K562 (cell line): ENCODE results near the gene LAIR2. TPM values are rescaled to one million over a fixed set of nuclear protein-coding genes. Genes with fewer than 3 reads are reported as not detected.
A peak's percentile ranks its signal among the peaks of the same experiment; 100 is the strongest.

Source experiments
- ARID3A ChIP-seq: IDR thresholded peaks from 2 replicates; pipeline ENCODE4 v1.6.1; 2012; ENCODE audit warnings: low read depth, low read length, improper control_type of control experiment, borderline replicate concordance
- ATF7 ChIP-seq: fragments of 450-650 bp; IDR thresholded peaks from 2 replicates; pipeline ENCODE4 v1.7.1; 2014; ENCODE audit warnings: mild to moderate bottlenecking, moderate library complexity
- BRD4 ChIP-seq: fragments of 200-600 bp; sonication (generic); IDR thresholded peaks from 2 replicates; pipeline ENCODE4 v1.6.1; 2017; ENCODE audit warnings: inconsistent platforms
- CBX3 ChIP-seq, 2 experiments: IDR thresholded peaks; 1 replicate in 1 of 2; 2 replicates in 1 of 2; pipeline ENCODE4 v1.6.1; 2012; ENCODE audit warnings: inconsistent platforms in 2 of 2, low read length in 2 of 2, borderline replicate concordance in 1 of 2, control low read depth in 1 of 2
- CHD1 ChIP-seq: fragments of 200-600 bp; sonication (generic); IDR thresholded peaks from one replicate; pipeline ENCODE4 v1.6.1; 2012; ENCODE audit warnings: mild to moderate bottlenecking, moderate library complexity, low read length, inconsistent platforms
- COPS2 ChIP-seq: fragments of 450-650 bp; conservative IDR thresholded peaks from 2 replicates; pipeline ENCODE4 v1.6.1; 2016; ENCODE audit warnings: mild to moderate bottlenecking, moderate library complexity
- FOSL1 ChIP-seq: fragments of 200-800 bp; sonication (Bioruptor generic); conservative IDR thresholded peaks from 2 replicates; pipeline ENCODE4 v1.6.1; 2016; ENCODE audit warnings: missing genetic modification characterization, missing compliant biosample characterization
- FOXK2 ChIP-seq, 2 experiments: fragments of 450-650 bp; IDR thresholded peaks in 1 of 2; conservative IDR thresholded peaks in 1 of 2; 2 replicates each; pipeline ENCODE4 v1.6.1; 2016; ENCODE audit warnings: low read depth in 2 of 2, mild to moderate bottlenecking in 1 of 2
- HDAC8 ChIP-seq: fragments of 450-650 bp; IDR thresholded peaks from 2 replicates; pipeline ENCODE4 v1.6.1; 2016; ENCODE audit warnings: mild to moderate bottlenecking, missing genetic modification characterization, moderate library complexity, missing compliant biosample characterization
- HNRNPK ChIP-seq: fragments of 200-400 bp; formaldehyde crosslinking; IDR thresholded peaks from one replicate; pipeline ENCODE4 v1.6.1; 2018; ENCODE audit warnings: mild to moderate bottlenecking, low read depth, low read length; ENCODE audit not compliant: poor library complexity, severe bottlenecking
- HOMEZ ChIP-seq: fragments of 250-450 bp; sonication (Bioruptor Pico); IDR thresholded peaks from 2 replicates; pipeline ENCODE4 v1.4.0; 2020; ENCODE audit warnings: mild to moderate bottlenecking, moderate library complexity
- POLR2AphosphoS5 ChIP-seq: IDR thresholded peaks from 2 replicates; pipeline ENCODE4 v1.6.1; 2011; ENCODE audit warnings: mild to moderate bottlenecking, low read depth, low read length, moderate library complexity; ENCODE audit not compliant: control insufficient read depth, insufficient read depth
- PURB ChIP-seq: sonication (generic); formaldehyde crosslinking; IDR thresholded peaks from 2 replicates; pipeline ENCODE4 v1.9.0; 2021; ENCODE audit warnings: low read depth, mild to moderate bottlenecking, missing genetic modification reagents
- RBFOX2 ChIP-seq: fragments of 200-400 bp; formaldehyde crosslinking; IDR thresholded peaks from 2 replicates; pipeline ENCODE4 v1.6.1; 2017; ENCODE audit warnings: low read depth, mild to moderate bottlenecking, low read length, moderate library complexity
- SAFB2 ChIP-seq: fragments of 200-400 bp; formaldehyde crosslinking; IDR thresholded peaks from 2 replicates; pipeline ENCODE4 v1.6.1; 2018; ENCODE audit warnings: borderline replicate concordance, low read length, low read depth, moderate library complexity; ENCODE audit not compliant: severe bottlenecking
- SIN3B ChIP-seq: fragments of 450-650 bp; IDR thresholded peaks from 2 replicates; pipeline ENCODE4 v1.6.1; 2017; ENCODE audit warnings: low read depth, mild to moderate bottlenecking, moderate library complexity
- SIRT6 ChIP-seq: IDR thresholded peaks from one replicate; pipeline ENCODE4 v1.6.1; 2012; ENCODE audit warnings: low read depth, mild to moderate bottlenecking, control low read depth, inconsistent platforms, low read length, moderate library complexity
- SMARCA4 ChIP-seq: fragments of 450-650 bp; IDR thresholded peaks from 2 replicates; pipeline ENCODE4 v1.6.1; 2016
- TEAD1 ChIP-seq, 2 experiments: fragments of 450-650 bp in 1 of 2; sonication (generic) in 1 of 2; formaldehyde crosslinking; IDR thresholded peaks; 2 replicates each; pipeline versions ENCODE4 v1.4.0 to v1.8.0; 2020 to 2022; ENCODE audit warnings: mild to moderate bottlenecking in 2 of 2, missing genetic modification reagents in 1 of 2
- ZBTB17 ChIP-seq: fragments of 450-650 bp; formaldehyde crosslinking; IDR thresholded peaks from 2 replicates; pipeline ENCODE4 v1.4.0; 2020; ENCODE audit warnings: mild to moderate bottlenecking
- ZFX ChIP-seq: sonication (generic); formaldehyde crosslinking; IDR thresholded peaks from 2 replicates; pipeline ENCODE4 v1.8.0; 2022; ENCODE audit warnings: mild to moderate bottlenecking, missing genetic modification reagents, moderate library complexity
- ZNF766 ChIP-seq: fragments of 200-800 bp; sonication (Bioruptor generic); conservative IDR thresholded peaks from 2 replicates; pipeline ENCODE4 v1.6.1; 2016; ENCODE audit warnings: missing genetic modification characterization, missing compliant biosample characterization
- polyA plus RNA-seq, 8 experiments: library from polyadenylated mRNA; depleted of rRNA in 4 of 8; stranded (reverse) in 5 of 8; unstranded in 3 of 8; fragments of >200 nt; fragmentation: Nextera tagmentation in 2 of 8; fragmentation: Illumina TruSeq in 1 of 8; extraction: Ambion mirVana in 2 of 8; extraction: Trizol in 1 of 8; gene quantifications; 2 replicates each; pipeline versions ENCODE4 v1.2.1 to v1.2.3, GENCODE V29; 2011 to 2014; ENCODE audit warnings: inconsistent platforms in 1 of 8, missing spikeins in 1 of 8
- total RNA-seq, 7 experiments: library from RNA; depleted of rRNA in 6 of 7; stranded (reverse); fragments of >200 nt in 6 of 7; fragmentation: Illumina TruSeq in 2 of 7; extraction: Trizol in 2 of 7; gene quantifications; 2 replicates each; pipeline versions ENCODE4 v1.2.1 to v1.2.3, GENCODE V29; 2011 to 2021; ENCODE audit warnings: low replicate concordance in 1 of 7
- TF ChIP-seq, protein P1 (sequence below): sonication (generic); formaldehyde crosslinking; IDR thresholded peaks from 2 replicates; pipeline ENCODE4 v1.4.0; 2020; ENCODE audit warnings: mild to moderate bottlenecking, missing genetic modification reagents
- TF ChIP-seq, protein P2 (sequence below): fragments of 250-450 bp; sonication (Bioruptor Pico); IDR thresholded peaks from 2 replicates; pipeline ENCODE4 v1.8.0; 2022; ENCODE audit warnings: moderate library complexity, mild to moderate bottlenecking, inconsistent platforms

LAIR2 gene
- total and polyA plus RNA-seq, 9 of the 15 experiments (the other 6 are each of a cell fraction or from before 2014, with no cell fraction given): not detected

GRCh38 chr19:54463531-54464043 is 39.0 kb upstream of the LAIR2 start, which contains the start of gene LENG9 (continued):
- TF ChIP-seq CHD1: peak; percentile 9
- no peak for TF ChIP-seq PURB
- no peak for TF ChIP-seq BRD4
- TF ChIP-seq HOMEZ (CRISPR knock-in tag): no peak
- no peak for TF ChIP-seq FOSL1 (tag)
- 0 out of 2 replicates have a peak, but pooled peaks have one; percentile 30 for TF ChIP-seq HDAC8 (tag)
- TF ChIP-seq CBX3 (IDR thresholded peaks at IDR 0.05; ENCODE audit: borderline replicate concordance in 1 of 2, low read length in 2 of 2): peak in 1 of 2 experiments; percentile 8; a peak in 1 of 3 replicates
- TF ChIP-seq RBFOX2: peak; percentile 61
- TF ChIP-seq ZNF766 (CRISPR knock-in tag): no peak
- TF ChIP-seq SMARCA4: no peak
- TF ChIP-seq, protein P1, sequence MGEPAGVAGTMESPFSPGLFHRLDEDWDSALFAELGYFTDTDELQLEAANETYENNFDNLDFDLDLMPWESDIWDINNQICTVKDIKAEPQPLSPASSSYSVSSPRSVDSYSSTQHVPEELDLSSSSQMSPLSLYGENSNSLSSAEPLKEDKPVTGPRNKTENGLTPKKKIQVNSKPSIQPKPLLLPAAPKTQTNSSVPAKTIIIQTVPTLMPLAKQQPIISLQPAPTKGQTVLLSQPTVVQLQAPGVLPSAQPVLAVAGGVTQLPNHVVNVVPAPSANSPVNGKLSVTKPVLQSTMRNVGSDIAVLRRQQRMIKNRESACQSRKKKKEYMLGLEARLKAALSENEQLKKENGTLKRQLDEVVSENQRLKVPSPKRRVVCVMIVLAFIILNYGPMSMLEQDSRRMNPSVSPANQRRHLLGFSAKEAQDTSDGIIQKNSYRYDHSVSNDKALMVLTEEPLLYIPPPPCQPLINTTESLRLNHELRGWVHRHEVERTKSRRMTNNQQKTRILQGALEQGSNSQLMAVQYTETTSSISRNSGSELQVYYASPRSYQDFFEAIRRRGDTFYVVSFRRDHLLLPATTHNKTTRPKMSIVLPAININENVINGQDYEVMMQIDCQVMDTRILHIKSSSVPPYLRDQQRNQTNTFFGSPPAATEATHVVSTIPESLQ (CRISPR knock-in tag): 0 out of 2 replicates have a peak, but pooled peaks have one; percentile 24
- peak; percentile 73 for TF ChIP-seq ZFX
- TF ChIP-seq, protein P2, sequence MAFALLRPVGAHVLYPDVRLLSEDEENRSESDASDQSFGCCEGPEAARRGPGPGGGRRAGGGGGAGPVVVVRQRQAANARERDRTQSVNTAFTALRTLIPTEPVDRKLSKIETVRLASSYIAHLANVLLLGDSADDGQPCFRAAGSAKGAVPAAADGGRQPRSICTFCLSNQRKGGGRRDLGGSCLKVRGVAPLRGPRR (CRISPR knock-in tag): no peak
- no peak for TF ChIP-seq SIRT6
- no peak for TF ChIP-seq HNRNPK
- 0 out of 2 replicates have a peak, but pooled peaks have one; percentile 8 for TF ChIP-seq ARID3A
- TF ChIP-seq POLR2AphosphoS5: peak; percentile 34; the same call in 1 of the 2 replicates
- no peak for TF ChIP-seq COPS2
- peak; percentile 60; the same call in 1 of the 2 replicates for TF ChIP-seq ATF7
- TF ChIP-seq FOXK2 (conservative IDR thresholded peaks at IDR 0.05 in 1 of 2, IDR thresholded peaks at IDR 0.05 in 1 of 2; ENCODE audit: low read depth in 2 of 2): peak; percentile 86; a peak in 2 of 4 replicates
- TF ChIP-seq SAFB2: no peak
- TF ChIP-seq TEAD1 (CRISPR knock-in tag; IDR thresholded peaks at IDR 0.05): peak in 1 of 2 experiments; percentile 29; a peak in 1 of 4 replicates
- no peak for TF ChIP-seq ZBTB17 (CRISPR knock-in tag)
- no peak for TF ChIP-seq SIN3B
